ENCODE data around the gene TPSD1. TPM values are rescaled to one million over a fixed set of nuclear protein-coding genes. Genes with fewer than 3 reads are reported as not detected.
"Not testable (repeated sequence)": the region's sequence is repeated elsewhere in the genome, so short reads cannot be mapped to it uniquely, and the experiment has no call there.

The TPSD1 gene
- polyA plus RNA-seq (ENCODE audit: insufficient read length) = 0.49 TPM

GRCh38 chr16:1255276-1256122 lies at the start of gene TPSD1:
Gene TPSD1 (plus strand): TSS chr16:1256069. CDS start chr16:1256281, 212 bp downstream.
- not testable (repeated sequence) for DNase-seq (ENCODE audit: low read depth)

- no peak for DNase-seq (ENCODE audit: low read depth)
Measured at GRCh38 chr16:1206326-1206725, 49.5 kb upstream of the TPSD1 start.

GRCh38 chr16:1206786-1207185 lies 49.1 kb upstream of the TPSD1 start:
- DNase-seq (ENCODE audit: low read depth) = no peak

GRCh38 chr16:1208239-1208830 lies 47.5 kb upstream of the TPSD1 start:
- DNase-seq (ENCODE audit: low read depth) = no peak

GRCh38 chr16:1209081-1209480 lies 46.8 kb upstream of the TPSD1 start:
- no peak for DNase-seq (ENCODE audit: low read depth)

- no peak for DNase-seq (ENCODE audit: low read depth)
Measured at GRCh38 chr16:1210461-1210860, 45.4 kb upstream of the TPSD1 start.

GRCh38 chr16:1211451-1212268 lies 44.2 kb upstream of the TPSD1 start:
- no peak for DNase-seq (ENCODE audit: low read depth)

GRCh38 chr16:1212616-1213194 lies 43.2 kb upstream of the TPSD1 start:
- DNase-seq (ENCODE audit: low read depth) = no peak

- DNase-seq (ENCODE audit: low read depth) = no peak
Measured at GRCh38 chr16:1213231-1213630, 42.6 kb upstream of the TPSD1 start.

- DNase-seq (ENCODE audit: low read depth) = no peak
Measured at GRCh38 chr16:1213796-1214372, 42.0 kb upstream of the TPSD1 start.

GRCh38 chr16:1214719-1215118 lies 41.1 kb upstream of the TPSD1 start:
- DNase-seq (ENCODE audit: low read depth) = no peak

GRCh38 chr16:1215574-1216295 lies 40.1 kb upstream of the TPSD1 start:
- DNase-seq (ENCODE audit: low read depth) = no peak

GRCh38 chr16:1216296-1216619 lies 39.6 kb upstream of the TPSD1 start:
- DNase-seq (ENCODE audit: low read depth) = no peak

- no peak for DNase-seq (ENCODE audit: low read depth)
Measured at GRCh38 chr16:1216681-1217400, 39.0 kb upstream of the TPSD1 start.

- no peak for DNase-seq (ENCODE audit: low read depth)
Measured at GRCh38 chr16:1217526-1217925, 38.3 kb upstream of the TPSD1 start.

- DNase-seq (ENCODE audit: low read depth) = no peak
Measured at GRCh38 chr16:1218061-1218929, 37.6 kb upstream of the TPSD1 start.

GRCh38 chr16:1218930-1219611 lies 36.8 kb upstream of the TPSD1 start:
- DNase-seq (ENCODE audit: low read depth) = no peak

GRCh38 chr16:1220098-1220728 lies 35.7 kb upstream of the TPSD1 start:
- no peak for DNase-seq (ENCODE audit: low read depth)

Measured in forelimb muscle (tissue), 1 donor.